Activated CD8-positive, alpha-beta memory T cell treated with anti-CD3 and anti-CD28 coated beads, Interleukin-2, amount 50 U/mL, for 1 hour (primary cell): ENCODE data around the gene PIBF1.
"Not testable (repeated sequence)": the region's sequence is repeated elsewhere in the genome, so short reads cannot be mapped to it uniquely, and the experiment has no call there.

Experiments used
- DNase-seq: peaks from one replicate; pipeline ENCODE4 v3.0.0-alpha.2; 2020; ENCODE audit errors: extremely low read depth

The PIBF1 gene, protein sequence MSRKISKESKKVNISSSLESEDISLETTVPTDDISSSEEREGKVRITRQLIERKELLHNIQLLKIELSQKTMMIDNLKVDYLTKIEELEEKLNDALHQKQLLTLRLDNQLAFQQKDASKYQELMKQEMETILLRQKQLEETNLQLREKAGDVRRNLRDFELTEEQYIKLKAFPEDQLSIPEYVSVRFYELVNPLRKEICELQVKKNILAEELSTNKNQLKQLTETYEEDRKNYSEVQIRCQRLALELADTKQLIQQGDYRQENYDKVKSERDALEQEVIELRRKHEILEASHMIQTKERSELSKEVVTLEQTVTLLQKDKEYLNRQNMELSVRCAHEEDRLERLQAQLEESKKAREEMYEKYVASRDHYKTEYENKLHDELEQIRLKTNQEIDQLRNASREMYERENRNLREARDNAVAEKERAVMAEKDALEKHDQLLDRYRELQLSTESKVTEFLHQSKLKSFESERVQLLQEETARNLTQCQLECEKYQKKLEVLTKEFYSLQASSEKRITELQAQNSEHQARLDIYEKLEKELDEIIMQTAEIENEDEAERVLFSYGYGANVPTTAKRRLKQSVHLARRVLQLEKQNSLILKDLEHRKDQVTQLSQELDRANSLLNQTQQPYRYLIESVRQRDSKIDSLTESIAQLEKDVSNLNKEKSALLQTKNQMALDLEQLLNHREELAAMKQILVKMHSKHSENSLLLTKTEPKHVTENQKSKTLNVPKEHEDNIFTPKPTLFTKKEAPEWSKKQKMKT

DNA sequence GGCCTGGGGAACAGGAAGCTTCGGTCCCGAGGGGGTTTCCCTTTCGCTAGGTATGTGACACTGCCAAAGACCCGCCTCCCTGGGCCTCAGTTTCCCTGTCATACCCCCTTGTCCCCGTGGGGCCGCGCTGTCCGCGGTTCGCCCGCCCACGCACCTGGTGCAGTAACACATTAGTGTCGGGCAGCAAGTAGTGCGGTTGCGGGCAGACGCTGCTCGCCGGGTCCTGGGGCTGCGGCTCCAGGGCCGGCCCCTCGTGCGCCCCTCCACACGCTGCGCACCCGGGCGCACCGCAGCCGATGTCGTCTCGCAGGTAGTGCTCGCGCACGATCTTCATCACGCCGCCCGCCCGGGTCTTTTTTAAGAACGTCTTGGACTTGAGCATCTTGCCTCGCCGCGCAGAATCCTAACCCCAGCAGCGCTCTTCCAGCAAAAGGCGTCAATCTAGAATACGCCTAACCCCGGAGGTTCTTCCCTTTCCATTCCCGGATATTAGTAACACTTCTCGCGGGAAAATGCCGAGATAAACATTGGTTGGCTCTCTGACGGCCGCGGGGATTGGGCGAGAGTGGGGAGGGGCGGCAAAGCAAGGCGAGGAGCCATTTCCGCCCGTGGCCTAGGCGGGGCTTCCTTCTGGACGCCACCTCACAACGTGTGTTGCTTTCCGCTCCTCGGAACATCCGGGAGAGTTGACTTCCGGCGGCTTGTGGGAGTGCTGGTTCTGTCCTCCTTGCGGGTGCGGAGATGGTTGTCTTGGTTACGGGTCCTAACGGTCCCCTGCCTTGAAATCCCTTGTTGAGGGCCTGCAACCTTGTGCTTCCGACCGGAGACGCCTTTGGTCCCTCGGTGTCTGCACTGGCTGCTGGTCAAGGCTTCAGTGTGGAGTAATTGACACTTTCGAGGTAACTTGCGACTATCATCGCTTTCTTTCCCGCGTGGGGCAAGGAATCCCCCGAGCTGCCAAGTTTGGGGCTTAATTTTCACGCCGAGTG lies at the start of gene PIBF1, which contains the start of gene DIS3:
TSS of gene PIBF1 (plus strand) at position 683 of the 989 bp plus-strand sequence. CDS start 1,337 bp downstream, outside the sequence.
TSS of gene DIS3 (minus strand) at position 450 of the 989 bp plus-strand sequence. CDS start at position 382, 68 bp downstream.
- peak; percentile 88 for DNase-seq

GRCh38 chr13:72737033-72737432 lies 44.9 kb upstream of the PIBF1 start:
- no peak for DNase-seq

GRCh38 chr13:72740015-72740414 lies 41.9 kb upstream of the PIBF1 start:
- no peak for DNase-seq

GRCh38 chr13:72745260-72745659 lies 36.7 kb upstream of the PIBF1 start:
- no peak for DNase-seq

- no peak for DNase-seq
Measured at GRCh38 chr13:72751220-72751619, 30.7 kb upstream of the PIBF1 start.

GRCh38 chr13:72754111-72754510 lies 27.8 kb upstream of the PIBF1 start:
- no peak for DNase-seq

DNA sequence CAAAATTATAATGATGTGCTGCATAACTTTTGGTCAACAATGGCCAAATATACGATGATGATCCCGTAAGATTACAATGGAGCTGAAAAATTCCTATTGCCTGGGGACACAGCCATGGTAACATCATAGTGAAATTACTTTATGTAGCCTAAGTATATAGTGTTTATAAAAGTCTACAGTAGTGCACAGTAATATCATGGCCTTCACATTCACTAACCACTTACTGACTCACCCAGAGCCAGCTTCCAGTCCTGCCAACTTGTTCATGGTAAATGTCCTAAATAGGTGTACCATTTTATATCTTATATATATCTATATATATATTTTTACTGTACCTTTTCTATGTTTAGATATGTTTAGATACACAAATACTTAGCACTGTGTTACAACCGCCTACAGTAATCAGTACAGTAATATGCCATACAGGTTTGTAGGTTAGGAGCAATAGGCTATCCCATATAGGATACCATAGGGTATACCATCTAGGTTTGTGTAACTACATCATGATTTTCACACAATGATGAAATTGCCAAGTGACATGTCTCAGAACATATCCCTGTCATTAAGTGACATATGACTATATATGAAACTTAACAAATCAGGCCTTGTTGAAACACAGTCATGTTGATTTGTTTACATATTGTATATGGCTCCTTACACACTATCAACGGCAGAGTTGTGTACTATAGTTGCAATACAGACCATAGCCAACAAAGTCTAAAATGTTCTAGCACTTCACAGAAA lies 24.0 kb upstream of the PIBF1 start:
- DNase-seq = no peak

GRCh38 chr13:72760189-72760588 lies 21.7 kb upstream of the PIBF1 start:
- DNase-seq = no peak

DNA sequence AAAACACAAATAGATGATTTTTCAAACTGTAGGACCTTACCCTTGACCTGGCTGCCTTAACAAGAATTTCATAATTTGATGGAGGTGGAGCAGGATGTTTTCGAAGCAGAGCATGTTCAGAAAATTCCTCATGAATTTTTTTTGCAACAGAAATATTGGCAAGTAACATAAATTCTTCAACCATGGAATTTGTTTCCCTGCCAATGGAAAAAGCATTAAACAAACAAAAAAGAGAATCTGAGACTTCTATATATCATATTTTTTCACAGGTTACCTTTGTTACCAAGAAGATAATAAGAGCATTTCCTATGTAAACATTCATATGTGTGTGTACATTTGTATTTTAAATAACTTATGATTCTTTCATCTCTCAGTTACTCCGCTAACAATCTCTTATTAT lies 18.5 kb upstream of the PIBF1 start:
- no peak for DNase-seq

DNA sequence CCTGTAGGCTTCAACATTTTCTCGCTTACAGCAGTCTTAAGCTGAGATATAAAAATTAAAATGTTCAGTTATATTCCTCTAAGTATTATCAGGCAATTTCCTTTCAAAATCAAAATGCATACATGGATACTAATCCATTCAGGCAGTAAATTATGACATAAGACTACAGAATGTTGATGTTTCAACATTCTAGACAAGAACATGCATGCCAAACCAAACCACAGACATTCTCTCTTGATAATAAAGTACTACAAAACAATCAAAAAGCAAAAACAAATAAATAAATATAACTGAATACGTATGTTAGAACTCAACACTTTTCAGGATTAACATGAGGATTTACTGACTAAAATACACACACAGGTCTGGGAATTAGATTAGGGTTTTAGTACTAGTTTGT lies 7.9 kb upstream of the PIBF1 start:
- no peak for DNase-seq

DNA sequence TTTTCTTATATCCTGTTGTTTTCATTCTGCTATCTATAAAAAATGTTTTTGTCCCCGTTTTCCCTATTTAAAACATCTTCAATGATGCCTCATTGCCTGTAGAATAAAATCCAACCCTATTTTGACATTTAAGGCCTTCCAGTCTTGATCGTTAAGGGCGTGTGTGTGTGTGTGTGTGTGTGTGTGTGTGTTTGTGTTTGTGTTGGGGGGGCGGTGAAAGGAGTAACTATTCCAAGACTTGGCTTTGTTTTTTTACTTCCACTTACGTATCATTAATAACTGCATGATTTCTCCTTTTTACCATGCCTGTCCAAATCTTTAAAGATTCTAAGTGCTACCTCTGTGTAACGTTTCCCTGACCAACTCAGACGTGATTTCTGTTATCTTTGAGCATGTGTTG lies 784 bp downstream of the PIBF1 start:
- no peak for DNase-seq

DNA sequence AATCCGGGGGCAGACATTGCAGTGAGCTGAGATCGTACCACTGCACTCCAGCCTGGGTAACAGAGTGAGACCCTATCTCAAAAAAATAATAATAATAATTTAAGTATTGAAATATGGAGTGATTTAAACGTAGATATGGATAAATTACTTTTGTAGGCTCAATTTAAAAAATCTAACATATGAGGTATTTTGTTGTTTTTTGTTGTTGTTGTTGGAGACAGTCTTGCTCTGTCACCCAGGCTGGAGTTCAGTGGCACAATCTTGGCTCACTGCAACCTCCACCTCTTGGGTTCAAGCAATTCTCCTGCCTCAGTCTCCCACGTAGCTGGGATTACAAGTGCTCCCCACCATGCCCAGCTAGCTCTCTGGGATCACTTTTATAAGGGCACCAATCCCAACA lies 2.7 kb downstream of the PIBF1 start:
- not testable (repeated sequence) for DNase-seq

GRCh38 chr13:72788831-72789230 lies 6.9 kb downstream of the PIBF1 start:
- DNase-seq = no peak

GRCh38 chr13:72792640-72793039 lies 10.7 kb downstream of the PIBF1 start:
- no peak for DNase-seq

GRCh38 chr13:72798817-72799216 lies 16.9 kb downstream of the PIBF1 start:
- DNase-seq = no peak

DNA sequence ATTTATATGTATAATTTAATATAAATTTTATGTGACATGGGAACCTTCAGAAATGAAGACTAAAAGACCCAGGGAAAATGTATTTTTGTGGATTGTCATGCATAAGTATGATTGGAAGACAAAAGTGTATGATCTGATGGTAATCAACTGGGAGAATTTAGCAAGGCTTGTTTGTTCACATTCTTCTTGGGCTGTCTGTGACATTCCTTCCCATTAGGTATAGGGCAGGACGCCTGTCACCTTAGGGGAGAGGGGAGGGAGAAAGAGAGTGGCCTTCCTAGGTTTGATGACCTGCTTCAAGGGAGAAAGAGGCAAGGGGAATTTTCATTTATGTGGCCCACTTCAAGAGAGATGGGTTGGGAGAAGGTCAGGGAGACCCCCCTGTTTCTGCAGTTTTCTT lies 22.4 kb downstream of the PIBF1 start:
- DNase-seq = no peak

GRCh38 chr13:72805676-72806346 lies 23.9 kb downstream of the PIBF1 start:
- DNase-seq = no peak

DNA sequence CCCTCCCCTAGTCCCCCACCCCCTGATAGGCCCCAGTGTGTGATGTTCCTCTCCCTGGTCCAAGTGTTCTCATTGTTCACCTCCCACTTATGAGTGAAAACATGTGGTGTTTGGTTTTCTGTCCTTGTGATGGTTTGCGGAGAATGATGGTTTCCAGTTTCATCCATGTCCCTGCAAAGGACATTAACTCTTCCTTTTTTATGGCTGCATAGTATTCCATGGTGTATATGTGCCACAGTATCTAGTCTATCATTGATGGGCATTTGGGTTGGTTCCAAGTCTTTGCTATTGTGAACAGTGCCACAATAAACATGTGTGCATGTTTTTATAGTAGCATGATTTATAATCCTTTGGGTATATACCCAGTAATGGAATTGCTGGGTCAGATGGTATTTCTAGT lies 24.6 kb downstream of the PIBF1 start:
- DNase-seq = not testable (repeated sequence)

- no peak for DNase-seq
Measured at GRCh38 chr13:72808917-72809500, 27.1 kb downstream of the PIBF1 start.
